ENCODE measurements around the gene CHRNA1.

Gene CHRNA1

GRCh38 chr2:174766271-174766670 is 2.0 kb upstream of the CHRNA1 start:
- no peak overlapping the region for H3K4me3 ChIP-seq (ENCODE audit: control insufficient read depth, low read depth, low read length)
- no peak for DNase-seq (ENCODE audit: low read depth)
- TF ChIP-seq, protein P1, sequence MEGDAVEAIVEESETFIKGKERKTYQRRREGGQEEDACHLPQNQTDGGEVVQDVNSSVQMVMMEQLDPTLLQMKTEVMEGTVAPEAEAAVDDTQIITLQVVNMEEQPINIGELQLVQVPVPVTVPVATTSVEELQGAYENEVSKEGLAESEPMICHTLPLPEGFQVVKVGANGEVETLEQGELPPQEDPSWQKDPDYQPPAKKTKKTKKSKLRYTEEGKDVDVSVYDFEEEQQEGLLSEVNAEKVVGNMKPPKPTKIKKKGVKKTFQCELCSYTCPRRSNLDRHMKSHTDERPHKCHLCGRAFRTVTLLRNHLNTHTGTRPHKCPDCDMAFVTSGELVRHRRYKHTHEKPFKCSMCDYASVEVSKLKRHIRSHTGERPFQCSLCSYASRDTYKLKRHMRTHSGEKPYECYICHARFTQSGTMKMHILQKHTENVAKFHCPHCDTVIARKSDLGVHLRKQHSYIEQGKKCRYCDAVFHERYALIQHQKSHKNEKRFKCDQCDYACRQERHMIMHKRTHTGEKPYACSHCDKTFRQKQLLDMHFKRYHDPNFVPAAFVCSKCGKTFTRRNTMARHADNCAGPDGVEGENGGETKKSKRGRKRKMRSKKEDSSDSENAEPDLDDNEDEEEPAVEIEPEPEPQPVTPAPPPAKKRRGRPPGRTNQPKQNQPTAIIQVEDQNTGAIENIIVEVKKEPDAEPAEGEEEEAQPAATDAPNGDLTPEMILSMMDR (conservative IDR thresholded peaks at IDR 0.05; ENCODE audit: control insufficient read depth, insufficient read depth, low read depth, low read length): no peak

DNA sequence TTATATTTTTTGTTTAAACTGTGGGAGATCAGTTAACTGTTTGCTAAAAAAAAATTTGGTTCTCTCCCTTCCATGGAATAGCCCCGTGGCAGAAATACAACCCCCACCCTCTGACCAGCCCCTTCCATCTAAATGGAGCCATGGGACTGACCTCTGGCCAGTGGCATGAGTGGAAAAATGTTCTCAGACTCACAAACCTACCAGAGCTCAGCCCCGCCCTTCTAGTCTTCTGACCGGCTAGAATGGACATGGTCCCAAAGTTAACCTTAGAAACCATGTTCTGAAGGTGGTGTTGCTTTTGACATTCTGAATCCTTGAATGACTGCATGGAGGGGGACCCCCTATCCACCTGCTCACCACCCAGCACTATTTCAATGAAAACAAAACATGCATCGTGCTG is 1.3 kb upstream of the CHRNA1 start:
- DNase-seq (ENCODE audit: low read depth): no peak
- TF ChIP-seq, protein P1 (conservative IDR thresholded peaks at IDR 0.05; ENCODE audit: control insufficient read depth, insufficient read depth, low read depth, low read length): no peak
- no peak overlapping the region for H3K4me3 ChIP-seq (ENCODE audit: control insufficient read depth, low read depth, low read length)

GRCh38 chr2:174763780-174764179 is 492 bp downstream of the CHRNA1 start:
- H3K4me3 ChIP-seq (ENCODE audit: control insufficient read depth, low read depth, low read length): no peak overlapping the region
- no peak for DNase-seq (ENCODE audit: low read depth)
- TF ChIP-seq, protein P1 (conservative IDR thresholded peaks at IDR 0.05; ENCODE audit: control insufficient read depth, insufficient read depth, low read depth, low read length): no peak

DNA sequence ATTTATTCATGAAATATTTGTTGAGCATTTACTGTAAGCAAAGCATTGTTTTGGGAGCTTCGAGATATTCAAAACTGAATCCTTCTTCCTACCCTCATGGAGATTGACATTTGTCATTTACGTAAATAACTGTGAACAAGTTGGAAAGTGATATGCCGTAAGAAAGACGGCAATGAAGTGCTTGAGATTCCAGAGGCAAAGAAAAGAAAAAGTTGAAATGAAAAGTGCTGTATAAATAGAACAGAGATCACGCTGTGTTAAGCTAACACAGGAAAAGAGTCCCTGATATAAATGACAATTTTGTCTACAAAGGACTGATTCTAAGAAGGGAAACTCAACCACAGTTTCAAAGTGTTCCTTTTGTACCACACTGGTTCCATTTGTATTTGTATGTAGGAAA is 1.8 kb downstream of the CHRNA1 start:
- no peak overlapping the region for H3K4me3 ChIP-seq (ENCODE audit: control insufficient read depth, low read depth, low read length)
- TF ChIP-seq, protein P1 (conservative IDR thresholded peaks at IDR 0.05; ENCODE audit: control insufficient read depth, insufficient read depth, low read depth, low read length): no peak
- DNase-seq (ENCODE audit: low read depth): no peak

GRCh38 chr2:174761837-174762236 is 2.4 kb downstream of the CHRNA1 start:
- TF ChIP-seq, protein P1 (conservative IDR thresholded peaks at IDR 0.05; ENCODE audit: control insufficient read depth, insufficient read depth, low read depth, low read length): no peak
- DNase-seq (ENCODE audit: low read depth): no peak
- H3K4me3 ChIP-seq (ENCODE audit: control insufficient read depth, low read depth, low read length): no peak overlapping the region

DNA sequence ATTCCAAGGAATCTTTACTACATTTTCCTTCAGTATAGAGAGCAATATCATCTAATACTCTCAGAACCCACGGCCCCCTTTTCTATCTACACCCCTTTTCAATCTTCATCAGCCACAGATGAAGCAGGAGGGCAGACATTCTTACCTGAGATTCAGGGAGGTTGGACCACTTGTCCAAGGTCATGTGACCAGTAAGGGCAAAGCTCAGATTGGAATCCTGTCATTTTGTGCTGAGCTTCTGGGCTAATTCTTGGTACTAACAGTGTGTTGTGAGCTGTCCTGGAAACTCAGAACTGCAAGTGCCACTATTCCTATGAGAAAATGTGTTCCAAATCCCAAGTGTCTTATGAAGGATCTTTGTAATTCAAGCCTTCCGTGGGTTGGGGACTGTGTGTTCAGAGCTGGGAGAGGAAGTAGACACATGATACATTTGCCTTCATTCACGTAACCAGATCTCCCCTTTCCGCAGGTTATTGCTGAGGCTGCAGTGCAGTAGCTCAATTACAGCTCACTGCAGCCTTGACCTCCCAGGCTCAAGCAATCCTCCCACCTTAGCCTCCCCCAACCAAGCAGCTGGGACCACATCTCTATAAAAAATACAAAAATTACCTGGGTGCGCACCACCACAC is 3.3 kb downstream of the CHRNA1 start:
- no peak overlapping the region for H3K4me3 ChIP-seq (ENCODE audit: control insufficient read depth, low read depth, low read length)
- no peak for DNase-seq (ENCODE audit: low read depth)
- TF ChIP-seq, protein P1 (conservative IDR thresholded peaks at IDR 0.05; ENCODE audit: control insufficient read depth, insufficient read depth, low read depth, low read length): no peak
